Measurements from ENCODE around the gene P2RY11.

DNA sequence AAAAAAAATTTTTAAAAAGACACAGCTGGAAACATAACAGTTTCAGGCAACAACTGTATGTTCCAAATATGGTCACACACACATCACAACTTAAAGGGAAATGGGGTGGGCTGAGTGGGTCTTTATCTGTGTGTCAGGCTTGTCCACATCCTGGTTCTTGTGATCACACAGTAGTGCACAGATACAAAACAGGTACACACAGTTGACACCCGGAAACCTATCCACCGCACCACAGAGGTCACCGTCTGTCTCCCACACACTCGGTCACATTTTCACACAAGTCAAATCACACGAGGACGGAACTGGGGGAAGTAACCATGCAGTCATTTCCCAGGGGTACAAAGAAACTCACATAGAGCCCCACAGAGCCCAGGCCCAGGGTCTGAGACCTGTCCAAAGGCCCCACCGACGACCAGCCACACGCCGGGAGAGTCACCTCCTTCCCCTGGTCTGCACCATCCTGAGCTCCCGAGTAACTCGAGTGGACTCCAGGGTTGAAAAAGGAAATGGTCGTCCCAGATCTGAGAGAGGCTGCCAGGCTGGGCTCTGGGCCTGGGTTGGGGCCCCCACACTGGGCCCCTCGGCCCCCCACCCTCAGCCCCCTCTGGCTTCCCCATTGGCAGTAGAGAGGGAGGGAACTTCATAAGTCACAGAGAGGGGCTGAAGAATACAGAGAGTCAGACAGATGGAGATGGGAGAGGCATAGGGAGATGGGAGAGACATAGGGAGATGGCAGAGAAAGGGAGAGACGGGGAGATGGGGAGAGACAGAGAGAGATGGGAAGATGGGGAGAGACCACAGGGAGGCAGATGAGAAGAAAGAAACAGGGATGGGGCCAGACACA is 6.6 kb upstream of the P2RY11 start:
- TF ChIP-seq, protein P1, sequence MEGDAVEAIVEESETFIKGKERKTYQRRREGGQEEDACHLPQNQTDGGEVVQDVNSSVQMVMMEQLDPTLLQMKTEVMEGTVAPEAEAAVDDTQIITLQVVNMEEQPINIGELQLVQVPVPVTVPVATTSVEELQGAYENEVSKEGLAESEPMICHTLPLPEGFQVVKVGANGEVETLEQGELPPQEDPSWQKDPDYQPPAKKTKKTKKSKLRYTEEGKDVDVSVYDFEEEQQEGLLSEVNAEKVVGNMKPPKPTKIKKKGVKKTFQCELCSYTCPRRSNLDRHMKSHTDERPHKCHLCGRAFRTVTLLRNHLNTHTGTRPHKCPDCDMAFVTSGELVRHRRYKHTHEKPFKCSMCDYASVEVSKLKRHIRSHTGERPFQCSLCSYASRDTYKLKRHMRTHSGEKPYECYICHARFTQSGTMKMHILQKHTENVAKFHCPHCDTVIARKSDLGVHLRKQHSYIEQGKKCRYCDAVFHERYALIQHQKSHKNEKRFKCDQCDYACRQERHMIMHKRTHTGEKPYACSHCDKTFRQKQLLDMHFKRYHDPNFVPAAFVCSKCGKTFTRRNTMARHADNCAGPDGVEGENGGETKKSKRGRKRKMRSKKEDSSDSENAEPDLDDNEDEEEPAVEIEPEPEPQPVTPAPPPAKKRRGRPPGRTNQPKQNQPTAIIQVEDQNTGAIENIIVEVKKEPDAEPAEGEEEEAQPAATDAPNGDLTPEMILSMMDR (conservative IDR thresholded peaks at IDR 0.05; ENCODE audit: low read length) = no peak
- no peak for TF ChIP-seq EZH2phosphoT487 (IDR thresholded peaks at IDR 0.05; ENCODE audit: borderline replicate concordance, low read depth, low read length)

Measured in OCI-LY7 (cell line).